Activated T-cell treated with anti-CD3 and anti-CD28 coated beads, Interleukin-2, amount 50 U/mL, for 4 hours (primary cell): ENCODE measurements around the gene CD6. TPM values are rescaled to one million over a fixed set of nuclear protein-coding genes. Genes with fewer than 3 reads are reported as not detected.
A peak's percentile ranks its signal among the peaks of the same experiment; 100 is the strongest.

ENCODE experiments used
- ATAC-seq, 2 donors: fragments of 200-7000 bp; cut with Tn5 transposase; one replicate each; pipeline ENCODE4 v1.10.0; 2021
- DNase-seq: peaks from one replicate; pipeline ENCODE4 v3.0.0-alpha.2; 2020
- H3K27me3 Mint-ChIP-seq: one replicate; pipeline ENCODE4 v1.8.0; 2021; ENCODE audit warnings: low read depth, mixed read lengths
- H3K36me3 Mint-ChIP-seq: one replicate; pipeline ENCODE4 v1.8.0; 2022; ENCODE audit warnings: mixed read lengths; ENCODE audit not compliant: insufficient read depth
- H3K4me1 Mint-ChIP-seq: one replicate; pipeline ENCODE4 v1.8.0; 2021; ENCODE audit warnings: low read depth, mixed read lengths
- H3K4me3 Mint-ChIP-seq: one replicate; pipeline ENCODE4 v1.8.0; 2021; ENCODE audit warnings: mild to moderate bottlenecking, moderate library complexity, mixed read lengths
- H3K9me3 Mint-ChIP-seq: one replicate; pipeline ENCODE4 v1.8.0; 2021; ENCODE audit warnings: mixed read lengths
- total RNA-seq, 3 donors: library from RNA; stranded (reverse); gene quantifications; one replicate each; pipeline ENCODE4 v1.2.1, GENCODE V29; 2021

Gene CD6
- total RNA-seq: 100 to 1,000 TPM; 638 to 711 (median 642) TPM

- Mint-ChIP-seq H3K4me3 (peak within 1 kb of the TSS; percentile 96), H3K27me3 (no peaks in the 10 kb centered on the region), H3K4me1 (peaks cover 31% of the 10 kb centered on the region), H3K36me3 (peaks cover 31% of the 10 kb centered on the region), H3K9me3 (peaks cover 5% of the 10 kb centered on the region)
- DNase-seq (peak; percentile 62), ATAC-seq (peak; percentile 77 to 80)
Observed at GRCh38 chr11:60971520-60971919, at the start of gene CD6. CD6 (plus strand) TSS chr11:60971680; CDS start chr11:60971866, 186 bp downstream.

GRCh38 chr11:60921777-60922335 is 49.6 kb upstream of the CD6 start:
- DNase-seq: no peak
- no peak overlapping the region for H3K4me3 Mint-ChIP-seq
- H3K4me1 Mint-ChIP-seq: peaks cover 25% of the 10 kb centered on the region
- H3K9me3 Mint-ChIP-seq: no peaks in the 10 kb centered on the region
- no peak for ATAC-seq
- H3K36me3 Mint-ChIP-seq: peaks cover 42% of the 10 kb centered on the region
- peaks cover 18% of the 10 kb centered on the region for H3K27me3 Mint-ChIP-seq

GRCh38 chr11:60922906-60923305 is 48.6 kb upstream of the CD6 start:
- Mint-ChIP-seq H3K4me3 (no peak overlapping the region), H3K27me3 (peaks cover 18% of the 10 kb centered on the region), H3K36me3 (peaks cover 37% of the 10 kb centered on the region), H3K4me1 (peaks cover 19% of the 10 kb centered on the region), H3K9me3 (no peaks in the 10 kb centered on the region)
- no peak for ATAC-seq
- DNase-seq: no peak

- peaks cover 18% of the 10 kb centered on the region for H3K27me3 Mint-ChIP-seq
- H3K9me3 Mint-ChIP-seq: no peaks in the 10 kb centered on the region
- no peak for ATAC-seq
- H3K36me3 Mint-ChIP-seq: peaks cover 37% of the 10 kb centered on the region
- H3K4me1 Mint-ChIP-seq: peaks cover 19% of the 10 kb centered on the region
- peak overlapping the region; percentile 39 for H3K4me3 Mint-ChIP-seq
- no peak for DNase-seq
Observed at GRCh38 chr11:60923326-60923725, 48.2 kb upstream of the CD6 start.

GRCh38 chr11:60923800-60924109 is 47.7 kb upstream of the CD6 start:
- peaks cover 37% of the 10 kb centered on the region for H3K36me3 Mint-ChIP-seq
- H3K9me3 Mint-ChIP-seq: no peaks in the 10 kb centered on the region

GRCh38 chr11:60924110-60924905 is 47.2 kb upstream of the CD6 start, which contains the start of gene TMEM132A:
TMEM132A (plus strand) TSS chr11:60924460; CDS start chr11:60924634, 174 bp downstream.
- Mint-ChIP-seq H3K36me3 (peaks cover 36% of the 10 kb centered on the region), H3K9me3 (no peaks in the 10 kb centered on the region), H3K27me3 (peaks cover 20% of the 10 kb centered on the region), H3K4me3 (peak within 1 kb of the TSS; percentile 45), H3K4me1 (peaks cover 15% of the 10 kb centered on the region)
- no peak for DNase-seq
- peak; percentile 29 to 41 for ATAC-seq

More at GRCh38 chr11:60923800-60924109, 47.7 kb upstream of the CD6 start:
- ATAC-seq (no peak), DNase-seq (no peak)
- H3K4me3 Mint-ChIP-seq: peak overlapping the region; percentile 38
- H3K4me1 Mint-ChIP-seq: peaks cover 19% of the 10 kb centered on the region
- H3K27me3 Mint-ChIP-seq: peaks cover 18% of the 10 kb centered on the region

GRCh38 chr11:60924906-60925853 is 46.3 kb upstream of the CD6 start:
- Mint-ChIP-seq H3K27me3 (peaks cover 22% of the 10 kb centered on the region), H3K4me1 (peaks cover 10% of the 10 kb centered on the region), H3K9me3 (no peaks in the 10 kb centered on the region), H3K36me3 (peaks cover 28% of the 10 kb centered on the region), H3K4me3 (peak overlapping the region; percentile 45)
- DNase-seq: no peak
- ATAC-seq: peak; percentile 51

GRCh38 chr11:60925868-60926267 is 45.6 kb upstream of the CD6 start:
- ATAC-seq: peak; percentile 26 to 31
- Mint-ChIP-seq H3K4me3 (no peak overlapping the region), H3K36me3 (peaks cover 21% of the 10 kb centered on the region), H3K4me1 (peaks cover 10% of the 10 kb centered on the region), H3K27me3 (peaks cover 20% of the 10 kb centered on the region), H3K9me3 (no peaks in the 10 kb centered on the region)
- DNase-seq: no peak

GRCh38 chr11:60926500-60926899 is 45.0 kb upstream of the CD6 start:
- Mint-ChIP-seq H3K27me3 (peaks cover 20% of the 10 kb centered on the region), H3K36me3 (peaks cover 16% of the 10 kb centered on the region), H3K4me1 (peaks cover 10% of the 10 kb centered on the region), H3K4me3 (no peak overlapping the region), H3K9me3 (no peaks in the 10 kb centered on the region)
- no peak for ATAC-seq
- no peak for DNase-seq

GRCh38 chr11:60927061-60927592 is 44.4 kb upstream of the CD6 start:
- ATAC-seq: no peak
- H3K9me3 Mint-ChIP-seq: no peaks in the 10 kb centered on the region
- H3K36me3 Mint-ChIP-seq: peaks cover 11% of the 10 kb centered on the region
- H3K27me3 Mint-ChIP-seq: peaks cover 20% of the 10 kb centered on the region
- peaks cover 10% of the 10 kb centered on the region for H3K4me1 Mint-ChIP-seq
- no peak for DNase-seq
- no peak overlapping the region for H3K4me3 Mint-ChIP-seq

- Mint-ChIP-seq H3K4me1 (peaks cover 10% of the 10 kb centered on the region), H3K36me3 (peaks cover 6% of the 10 kb centered on the region), H3K27me3 (peaks cover 16% of the 10 kb centered on the region), H3K4me3 (no peak overlapping the region), H3K9me3 (no peaks in the 10 kb centered on the region)
- ATAC-seq (no peak), DNase-seq (no peak)
Observed at GRCh38 chr11:60927600-60927999, 43.9 kb upstream of the CD6 start.

- DNase-seq (no peak), ATAC-seq (no peak)
- peaks cover 12% of the 10 kb centered on the region for H3K27me3 Mint-ChIP-seq
- no peaks in the 10 kb centered on the region for H3K36me3 Mint-ChIP-seq
- peaks cover 8% of the 10 kb centered on the region for H3K4me1 Mint-ChIP-seq
- H3K9me3 Mint-ChIP-seq: no peaks in the 10 kb centered on the region
- no peak overlapping the region for H3K4me3 Mint-ChIP-seq
Observed at GRCh38 chr11:60928563-60929001, 42.9 kb upstream of the CD6 start.

GRCh38 chr11:60929764-60930163 is 41.7 kb upstream of the CD6 start:
- Mint-ChIP-seq H3K4me1 (peaks cover 5% of the 10 kb centered on the region), H3K36me3 (no peaks in the 10 kb centered on the region), H3K4me3 (no peak overlapping the region), H3K27me3 (peaks cover 9% of the 10 kb centered on the region), H3K9me3 (no peaks in the 10 kb centered on the region)
- ATAC-seq (no peak), DNase-seq (no peak)

- Mint-ChIP-seq H3K27me3 (peaks cover 6% of the 10 kb centered on the region), H3K4me1 (peaks cover 1% of the 10 kb centered on the region), H3K9me3 (no peaks in the 10 kb centered on the region), H3K4me3 (no peak overlapping the region), H3K36me3 (no peaks in the 10 kb centered on the region)
- DNase-seq: no peak
- no peak for ATAC-seq
Observed at GRCh38 chr11:60930394-60930793, 41.1 kb upstream of the CD6 start.
